ENCODE results near the gene LIN52. TPM values are rescaled to one million over a fixed set of nuclear protein-coding genes. Genes with fewer than 3 reads are reported as not detected.

The LIN52 gene
- total RNA-seq, 1 experiment from 2014 or later, result 34.0 TPM

DNA sequence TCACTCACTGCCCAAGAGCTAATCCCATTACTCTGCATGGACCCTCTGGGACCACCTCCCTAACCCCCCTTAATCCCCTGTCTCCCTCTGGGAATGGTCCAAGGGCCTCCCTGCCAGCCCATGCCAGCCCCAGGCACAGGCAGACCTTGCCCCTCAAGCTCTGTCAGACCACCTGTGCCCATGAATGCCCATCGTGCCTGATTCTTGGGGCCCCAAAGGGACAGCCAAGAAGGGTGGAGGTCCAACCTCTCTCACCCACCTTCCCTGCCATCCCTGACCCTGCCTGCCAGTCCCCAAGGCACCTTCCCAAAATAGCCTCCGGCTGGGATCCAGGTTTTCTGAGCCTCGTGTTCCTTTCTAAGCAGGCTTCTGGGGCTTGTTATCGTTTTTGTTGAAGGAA is 133.7 kb downstream of the LIN52 start:
- no peak overlapping the region for H3K27ac ChIP-seq (ENCODE audit: low read length)
- H3K27me3 ChIP-seq (ENCODE audit: low read length), result no peaks in the 10 kb centered on the region
- no peaks in the 10 kb centered on the region for H3K36me3 ChIP-seq (ENCODE audit: insufficient read depth, low read length)
- H3K9me3 ChIP-seq (ENCODE audit: low read length), result no peaks in the 10 kb centered on the region
- peaks cover 8% of the 10 kb centered on the region for H3K4me1 ChIP-seq (ENCODE audit: low read length)
- no peak for DNase-seq
- no peak overlapping the region for H3K4me3 ChIP-seq (ENCODE audit: low read length)
- H4K20me1 ChIP-seq (ENCODE audit: insufficient read depth, low read depth, low read length), result no peaks in the 10 kb centered on the region
- no peak overlapping the region for H2AFZ ChIP-seq (ENCODE audit: low read length)
- H3K9ac ChIP-seq (ENCODE audit: low read length), result no peak overlapping the region
- no peak overlapping the region for H3K4me2 ChIP-seq (ENCODE audit: low read depth, low read length, poor library complexity, severe bottlenecking)
- H3K79me2 ChIP-seq (ENCODE audit: low read length), result no peaks in the 10 kb centered on the region
- H3K9me2 ChIP-seq (replicated peaks; ENCODE audit: insufficient read depth, low read length), result no peaks in the 10 kb centered on the region

DNA sequence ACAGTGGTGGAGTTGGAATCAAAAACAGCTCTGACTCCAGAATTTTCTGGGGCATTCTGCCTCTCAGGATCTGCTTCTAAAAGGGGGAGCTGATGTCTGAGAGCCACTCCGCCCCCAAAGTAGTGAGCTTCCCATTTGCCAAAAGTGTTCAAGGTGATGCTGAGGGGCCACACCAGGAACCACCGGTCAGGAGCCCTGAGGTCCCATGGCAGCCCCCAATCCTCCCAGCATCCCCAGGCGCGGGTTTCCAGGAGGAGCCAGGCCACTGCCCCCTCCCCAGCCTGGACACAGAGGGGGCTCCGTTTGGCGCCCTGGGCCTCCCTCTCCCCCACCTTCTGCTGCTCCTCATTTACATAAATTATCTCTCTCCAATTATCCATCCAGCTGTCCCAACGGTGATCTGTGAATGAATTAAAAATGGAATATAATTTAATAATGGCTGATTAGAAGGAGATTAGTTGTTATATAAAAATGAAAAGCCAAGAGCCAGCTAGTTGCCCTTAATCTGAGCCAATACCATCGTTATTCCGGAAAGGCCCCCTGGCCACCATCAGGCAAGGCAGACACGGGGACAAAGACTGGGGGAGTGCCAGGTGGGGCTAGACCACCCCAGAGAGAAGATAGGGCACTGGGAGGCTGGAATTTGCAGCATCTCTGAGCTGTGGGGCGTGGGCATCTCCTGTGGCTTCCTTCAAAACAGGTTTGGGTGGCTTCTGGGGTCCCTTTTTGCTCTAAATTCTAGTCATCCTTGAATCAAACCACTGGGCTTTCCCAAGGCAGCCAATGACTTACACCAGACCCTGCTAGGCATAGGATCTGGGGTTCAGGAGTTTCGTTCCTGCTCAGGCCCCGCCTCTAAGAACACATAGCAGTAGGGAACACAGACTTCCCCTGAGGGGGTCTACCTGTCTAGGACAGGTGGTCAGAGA is 134.8 kb downstream of the LIN52 start:
- H3K9me3 ChIP-seq (ENCODE audit: low read length), result no peaks in the 10 kb centered on the region
- H3K9me2 ChIP-seq (replicated peaks; ENCODE audit: insufficient read depth, low read length), result no peaks in the 10 kb centered on the region
- H3K27me3 ChIP-seq (ENCODE audit: low read length), result no peaks in the 10 kb centered on the region
- H3K9ac ChIP-seq (ENCODE audit: low read length), result no peak overlapping the region
- no peak overlapping the region for H3K4me2 ChIP-seq (ENCODE audit: low read depth, low read length, poor library complexity, severe bottlenecking)
- no peaks in the 10 kb centered on the region for H3K36me3 ChIP-seq (ENCODE audit: insufficient read depth, low read length)
- H3K79me2 ChIP-seq (ENCODE audit: low read length), result no peaks in the 10 kb centered on the region
- no peak for DNase-seq
- H3K27ac ChIP-seq (ENCODE audit: low read length), result no peak overlapping the region
- no peaks in the 10 kb centered on the region for H4K20me1 ChIP-seq (ENCODE audit: insufficient read depth, low read depth, low read length)
- peaks cover 8% of the 10 kb centered on the region for H3K4me1 ChIP-seq (ENCODE audit: low read length)
- no peak overlapping the region for H3K4me3 ChIP-seq (ENCODE audit: low read length)
- no peak overlapping the region for H2AFZ ChIP-seq (ENCODE audit: low read length)

DNA sequence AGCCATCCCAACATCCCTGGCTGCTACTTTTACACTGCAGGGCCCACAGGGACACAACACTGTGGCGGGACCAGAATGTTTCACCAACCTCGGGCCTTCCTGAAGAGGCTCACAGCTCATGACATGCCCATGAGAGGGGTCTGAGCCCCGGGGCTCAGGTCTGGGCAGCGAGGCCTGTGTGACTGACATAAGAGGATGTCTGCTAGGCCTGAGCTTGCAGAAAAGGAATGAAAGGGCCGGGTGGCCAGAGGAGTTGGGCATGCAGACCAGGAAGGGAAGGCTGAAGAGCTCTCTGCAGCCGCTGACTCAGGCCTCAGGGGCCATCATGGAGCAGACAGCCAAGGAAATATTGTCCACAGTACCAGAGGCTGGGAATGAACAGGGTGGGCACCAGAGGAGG is 136.2 kb downstream of the LIN52 start:
- H3K9ac ChIP-seq (ENCODE audit: low read length), result no peak overlapping the region
- no peaks in the 10 kb centered on the region for H3K9me3 ChIP-seq (ENCODE audit: low read length)
- no peaks in the 10 kb centered on the region for H3K9me2 ChIP-seq (replicated peaks; ENCODE audit: insufficient read depth, low read length)
- no peak for DNase-seq
- no peak overlapping the region for H3K27ac ChIP-seq (ENCODE audit: low read length)
- H3K27me3 ChIP-seq (ENCODE audit: low read length), result no peaks in the 10 kb centered on the region
- H3K79me2 ChIP-seq (ENCODE audit: low read length), result no peaks in the 10 kb centered on the region
- H3K4me3 ChIP-seq (ENCODE audit: low read length), result no peak overlapping the region
- H4K20me1 ChIP-seq (ENCODE audit: insufficient read depth, low read depth, low read length), result no peaks in the 10 kb centered on the region
- H3K4me1 ChIP-seq (ENCODE audit: low read length), result peaks cover 8% of the 10 kb centered on the region
- H3K36me3 ChIP-seq (ENCODE audit: insufficient read depth, low read length), result no peaks in the 10 kb centered on the region
- H2AFZ ChIP-seq (ENCODE audit: low read length), result no peak overlapping the region
- H3K4me2 ChIP-seq (ENCODE audit: low read depth, low read length, poor library complexity, severe bottlenecking), result no peak overlapping the region

DNA sequence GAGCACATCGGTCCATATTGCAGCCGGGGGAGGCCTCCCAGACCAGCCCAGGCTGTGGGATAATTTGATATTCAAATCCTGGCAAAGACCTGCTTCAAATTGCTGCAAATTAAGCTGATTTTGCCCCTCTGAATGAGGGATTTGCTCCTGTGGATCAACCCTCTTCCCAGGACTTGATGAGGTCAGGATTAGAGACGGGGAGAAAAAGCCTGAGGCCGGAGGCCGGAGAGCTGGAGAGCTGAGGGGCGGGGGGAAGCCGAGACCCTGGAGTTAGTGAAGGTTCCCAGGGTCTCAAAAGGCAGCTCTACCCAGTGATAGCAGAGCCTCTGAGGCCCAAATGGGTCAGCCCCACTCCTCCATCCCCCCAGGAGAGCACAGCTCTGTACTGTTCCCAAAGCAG is 137.0 kb downstream of the LIN52 start:
- no peak overlapping the region for H3K4me2 ChIP-seq (ENCODE audit: low read depth, low read length, poor library complexity, severe bottlenecking)
- H3K9ac ChIP-seq (ENCODE audit: low read length), result no peak overlapping the region
- H3K9me2 ChIP-seq (replicated peaks; ENCODE audit: insufficient read depth, low read length), result no peaks in the 10 kb centered on the region
- H2AFZ ChIP-seq (ENCODE audit: low read length), result no peak overlapping the region
- no peak overlapping the region for H3K4me3 ChIP-seq (ENCODE audit: low read length)
- H3K27me3 ChIP-seq (ENCODE audit: low read length), result no peaks in the 10 kb centered on the region
- no peaks in the 10 kb centered on the region for H3K9me3 ChIP-seq (ENCODE audit: low read length)
- no peaks in the 10 kb centered on the region for H3K36me3 ChIP-seq (ENCODE audit: insufficient read depth, low read length)
- peaks cover 8% of the 10 kb centered on the region for H3K4me1 ChIP-seq (ENCODE audit: low read length)
- no peak overlapping the region for H3K27ac ChIP-seq (ENCODE audit: low read length)
- H3K79me2 ChIP-seq (ENCODE audit: low read length), result no peaks in the 10 kb centered on the region
- H4K20me1 ChIP-seq (ENCODE audit: insufficient read depth, low read depth, low read length), result no peaks in the 10 kb centered on the region
- no peak for DNase-seq

DNA sequence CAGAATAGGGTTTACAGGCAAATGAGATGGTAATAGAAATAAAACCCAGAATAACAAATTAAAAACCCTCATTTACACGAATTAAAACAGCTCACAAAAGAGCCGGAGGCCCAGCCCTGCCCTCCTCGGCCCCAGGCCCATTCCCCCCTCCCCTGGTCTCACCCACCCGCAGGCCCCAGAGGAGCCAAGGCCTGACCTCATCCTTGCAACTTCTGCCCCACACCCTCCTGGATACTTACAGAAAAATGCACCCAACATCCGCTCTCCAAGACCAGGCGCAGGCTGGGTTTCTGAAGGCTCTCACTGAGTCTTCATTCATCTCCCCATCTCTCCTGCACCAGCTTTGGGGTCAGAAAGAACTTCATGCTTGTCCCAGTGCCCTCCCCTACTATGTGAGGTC is 138.3 kb downstream of the LIN52 start:
- no peaks in the 10 kb centered on the region for H3K9me2 ChIP-seq (replicated peaks; ENCODE audit: insufficient read depth, low read length)
- H3K27ac ChIP-seq (ENCODE audit: low read length), result no peak overlapping the region
- H3K79me2 ChIP-seq (ENCODE audit: low read length), result no peaks in the 10 kb centered on the region
- no peak overlapping the region for H3K9ac ChIP-seq (ENCODE audit: low read length)
- H3K4me3 ChIP-seq (ENCODE audit: low read length), result no peak overlapping the region
- H3K36me3 ChIP-seq (ENCODE audit: insufficient read depth, low read length), result no peaks in the 10 kb centered on the region
- no peaks in the 10 kb centered on the region for H4K20me1 ChIP-seq (ENCODE audit: insufficient read depth, low read depth, low read length)
- no peaks in the 10 kb centered on the region for H3K9me3 ChIP-seq (ENCODE audit: low read length)
- peaks cover 8% of the 10 kb centered on the region for H3K4me1 ChIP-seq (ENCODE audit: low read length)
- H2AFZ ChIP-seq (ENCODE audit: low read length), result no peak overlapping the region
- DNase-seq, result no peak
- H3K4me2 ChIP-seq (ENCODE audit: low read depth, low read length, poor library complexity, severe bottlenecking), result no peak overlapping the region
- no peaks in the 10 kb centered on the region for H3K27me3 ChIP-seq (ENCODE audit: low read length)

DNA sequence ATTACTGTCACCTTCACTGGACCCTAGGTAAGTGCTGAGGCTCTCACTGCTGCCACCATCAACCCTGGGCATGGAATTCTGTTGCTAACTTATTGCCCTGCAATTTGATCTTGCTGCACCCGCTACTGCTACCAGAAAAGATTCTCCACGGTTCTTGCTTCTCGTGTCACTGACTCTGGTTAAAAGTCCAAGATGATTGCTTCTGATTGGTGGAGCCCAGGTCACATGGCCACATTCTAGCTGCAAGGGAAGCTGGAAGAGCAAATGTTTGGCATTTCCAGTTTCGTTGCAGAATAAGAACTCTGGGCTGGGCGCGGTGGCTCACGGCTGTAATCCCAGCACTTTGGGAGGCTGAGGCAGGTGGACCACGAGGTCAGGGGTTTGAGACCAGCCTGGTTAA is 147.0 kb downstream of the LIN52 start:
- no peaks in the 10 kb centered on the region for H3K79me2 ChIP-seq (ENCODE audit: low read length)
- H2AFZ ChIP-seq (ENCODE audit: low read length), result no peak overlapping the region
- H3K27me3 ChIP-seq (ENCODE audit: low read length), result no peaks in the 10 kb centered on the region; the same call in 1 of the 2 replicates
- no peak for DNase-seq
- no peaks in the 10 kb centered on the region for H3K9me2 ChIP-seq (replicated peaks; ENCODE audit: insufficient read depth, low read length)
- H3K4me3 ChIP-seq (ENCODE audit: low read length), result no peak overlapping the region
- H4K20me1 ChIP-seq (ENCODE audit: insufficient read depth, low read depth, low read length), result no peaks in the 10 kb centered on the region
- no peaks in the 10 kb centered on the region; the same call in 1 of the 2 replicates for H3K36me3 ChIP-seq (ENCODE audit: insufficient read depth, low read length)
- no peak overlapping the region for H3K9ac ChIP-seq (ENCODE audit: low read length)
- no peak overlapping the region for H3K27ac ChIP-seq (ENCODE audit: low read length)
- no peak overlapping the region for H3K4me2 ChIP-seq (ENCODE audit: low read depth, low read length, poor library complexity, severe bottlenecking)
- H3K4me1 ChIP-seq (ENCODE audit: low read length), result no peaks in the 10 kb centered on the region
- H3K9me3 ChIP-seq (ENCODE audit: low read length), result peaks cover 3% of the 10 kb centered on the region; the same call in 1 of the 2 replicates

DNA sequence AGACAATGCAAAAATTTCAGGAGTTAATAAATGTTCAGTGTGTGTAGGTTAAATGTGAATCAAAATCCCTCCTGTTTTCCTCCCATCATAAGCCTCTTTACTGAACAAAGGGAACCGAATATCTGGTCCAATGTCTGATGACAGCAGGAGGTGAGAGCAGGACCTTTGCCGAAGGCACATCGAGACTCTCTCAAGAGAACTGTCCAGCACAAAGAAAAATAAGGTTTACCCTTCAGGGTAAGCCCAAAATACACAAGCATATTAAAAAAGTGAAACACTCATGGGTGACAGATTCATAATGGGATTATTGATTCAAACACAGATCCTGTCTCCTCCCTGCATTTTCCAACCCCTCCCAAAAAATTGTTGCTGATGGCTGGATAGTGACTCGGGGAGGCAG is 150.3 kb downstream of the LIN52 start:
- no peaks in the 10 kb centered on the region; the same call in 1 of the 2 replicates for H3K27me3 ChIP-seq (ENCODE audit: low read length)

DNA sequence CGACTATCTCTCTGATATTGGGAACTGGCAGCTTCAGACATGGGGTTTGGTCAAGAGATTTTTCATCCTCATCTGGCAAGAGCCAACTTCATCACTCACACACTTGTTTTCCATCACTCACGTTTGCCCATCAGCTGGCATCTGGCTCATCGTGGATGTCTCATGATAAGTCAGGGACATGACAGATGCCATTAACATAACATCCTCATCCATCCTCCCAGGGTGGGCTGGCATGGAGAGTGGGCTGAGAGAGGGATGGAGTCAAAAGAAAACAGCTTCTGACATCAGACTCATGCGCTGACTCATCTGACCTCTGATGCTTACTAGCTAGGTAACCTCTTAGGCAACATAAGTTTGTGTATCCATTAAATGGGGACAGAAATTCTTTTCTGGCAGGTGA is 152.7 kb downstream of the LIN52 start:
- no peak overlapping the region for H3K27ac ChIP-seq (ENCODE audit: low read length)
- DNase-seq, result no peak
- H2AFZ ChIP-seq (ENCODE audit: low read length), result no peak overlapping the region
- H3K9me3 ChIP-seq (ENCODE audit: low read length), result no peaks in the 10 kb centered on the region
- H3K9ac ChIP-seq (ENCODE audit: low read length), result no peak overlapping the region
- no peaks in the 10 kb centered on the region for H3K4me1 ChIP-seq (ENCODE audit: low read length)
- no peaks in the 10 kb centered on the region for H3K79me2 ChIP-seq (ENCODE audit: low read length)
- no peaks in the 10 kb centered on the region for H4K20me1 ChIP-seq (ENCODE audit: insufficient read depth, low read depth, low read length)
- no peaks in the 10 kb centered on the region for H3K36me3 ChIP-seq (ENCODE audit: insufficient read depth, low read length)
- H3K9me2 ChIP-seq (replicated peaks; ENCODE audit: insufficient read depth, low read length), result no peaks in the 10 kb centered on the region
- H3K4me2 ChIP-seq (ENCODE audit: low read depth, low read length, poor library complexity, severe bottlenecking), result no peak overlapping the region
- H3K27me3 ChIP-seq (ENCODE audit: low read length), result no peaks in the 10 kb centered on the region
- H3K4me3 ChIP-seq (ENCODE audit: low read length), result no peak overlapping the region

More for the DNA sequence above, 150.3 kb downstream of the LIN52 start:
- H3K4me1 ChIP-seq (ENCODE audit: low read length), result no peaks in the 10 kb centered on the region
- peaks cover 3% of the 10 kb centered on the region; the same call in 1 of the 2 replicates for H3K9me3 ChIP-seq (ENCODE audit: low read length)
- H3K36me3 ChIP-seq (ENCODE audit: insufficient read depth, low read length), result no peaks in the 10 kb centered on the region; the same call in 1 of the 2 replicates
- DNase-seq, result no peak
- H3K4me3 ChIP-seq (ENCODE audit: low read length), result no peak overlapping the region
- no peaks in the 10 kb centered on the region for H4K20me1 ChIP-seq (ENCODE audit: insufficient read depth, low read depth, low read length)
- H3K4me2 ChIP-seq (ENCODE audit: low read depth, low read length, poor library complexity, severe bottlenecking), result no peak overlapping the region
- H3K79me2 ChIP-seq (ENCODE audit: low read length), result no peaks in the 10 kb centered on the region
- H3K27ac ChIP-seq (ENCODE audit: low read length), result no peak overlapping the region
- no peaks in the 10 kb centered on the region for H3K9me2 ChIP-seq (replicated peaks; ENCODE audit: insufficient read depth, low read length)
- H2AFZ ChIP-seq (ENCODE audit: low read length), result no peak overlapping the region
- H3K9ac ChIP-seq (ENCODE audit: low read length), result no peak overlapping the region
